Fibroblast of skin of right biceps (primary cell): Measurements from ENCODE around the gene PARL.

Source experiments
- DNase-seq: peaks from one replicate; pipeline ENCODE4 v3.0.0-alpha.2; 2013

The PARL gene

DNA sequence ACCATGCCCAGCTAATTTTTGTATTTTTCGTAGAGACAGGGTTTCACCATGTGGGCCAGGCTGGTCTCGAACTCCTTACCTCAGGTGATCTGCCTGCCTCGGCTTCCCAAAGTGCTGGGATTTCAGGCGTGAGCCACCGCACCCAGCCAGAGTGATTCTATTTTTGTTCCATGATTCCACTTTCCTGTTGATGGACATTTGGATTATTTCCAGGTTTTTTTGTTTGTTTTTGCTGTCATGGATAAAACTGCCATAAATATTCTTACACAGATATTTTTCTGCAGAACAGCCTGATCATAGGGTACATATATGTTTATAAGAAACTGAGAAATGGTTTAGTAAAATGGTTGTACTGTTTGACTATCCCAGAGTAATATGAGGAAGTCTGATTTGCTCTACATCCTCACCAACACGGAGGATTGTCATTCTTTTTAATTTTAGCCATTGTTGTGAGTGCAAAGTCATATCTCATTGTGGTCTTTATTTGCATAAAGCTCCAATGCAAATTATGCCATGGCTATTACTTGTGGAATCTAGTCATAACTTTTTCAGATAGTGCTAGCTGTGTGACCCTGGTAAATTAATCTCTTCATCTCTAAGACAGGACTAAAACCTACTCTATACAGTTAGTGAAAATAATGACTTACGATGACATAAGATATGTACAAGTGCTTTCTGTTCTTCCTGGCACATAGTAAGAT lies 102.0 kb downstream of the PARL start:
- no peak for DNase-seq

DNA sequence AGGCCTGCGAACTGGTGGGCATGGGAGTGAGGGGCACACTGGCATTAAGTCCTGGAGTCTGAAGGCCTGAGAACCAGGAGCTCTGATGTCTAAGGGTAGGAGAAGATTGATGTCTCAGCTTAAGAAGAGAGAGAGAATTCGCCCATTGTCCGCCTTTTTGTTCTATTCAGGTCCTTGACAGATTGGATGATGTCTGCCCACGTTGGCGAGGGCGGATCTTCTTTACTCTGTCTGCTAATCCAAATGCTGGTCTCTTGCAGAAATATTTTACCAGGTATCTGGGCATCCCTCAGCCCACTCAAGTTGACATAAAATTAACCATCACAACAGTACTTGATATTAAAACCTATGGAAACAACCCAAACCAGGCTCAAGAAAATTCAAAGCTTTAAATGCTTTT lies 103.4 kb downstream of the PARL start:
- no peak for DNase-seq

DNA sequence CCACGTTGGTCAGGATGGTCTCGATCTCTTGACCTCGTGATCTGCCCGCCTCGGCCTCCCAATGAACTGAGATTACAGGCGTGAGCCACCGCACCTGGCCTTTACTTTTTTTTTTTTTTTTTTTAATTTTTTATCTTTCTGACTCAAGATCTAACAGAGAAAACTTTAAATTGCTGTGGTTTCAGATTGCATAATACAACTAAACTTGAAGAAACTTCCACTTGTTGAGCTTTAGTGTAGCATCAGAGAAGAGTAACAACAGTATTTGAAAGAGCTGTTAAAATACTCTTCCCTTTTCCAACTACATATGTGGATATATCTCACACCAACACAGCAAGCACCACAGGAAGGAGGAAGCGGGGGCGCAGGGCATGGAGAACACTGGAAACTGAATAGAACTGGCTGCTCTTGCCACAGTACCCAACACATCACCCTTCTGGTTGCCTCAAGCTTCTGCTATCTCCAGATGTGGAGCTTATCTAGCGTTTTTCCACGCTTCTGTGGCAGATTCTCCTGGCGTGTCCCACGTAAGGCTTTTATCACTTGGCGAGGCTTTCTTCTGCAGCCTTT lies 104.7 kb downstream of the PARL start:
- DNase-seq, result no peak
